PC-9 (cell line): ENCODE measurements around the gene CHFR. TPM values are rescaled to one million over a fixed set of nuclear protein-coding genes. Genes with fewer than 3 reads are reported as not detected.

Experiments used
- BruUV-seq: library from RNA; stranded (reverse); fragments of 400-500 nt; replicated peaks from 2 replicates; lab custom pipeline; 2021; lab: Mats Ljungman, UMichigan
- CTCF ChIA-PET: fragments of 300-600 bp; sonication (Branson Sonifier 250); formaldehyde crosslinking; loops from one replicate; lab custom pipeline; 2022; ENCODE audit warnings: antibody characterized with exemption; lab: Charles Lee
- POLR2A ChIA-PET: fragments of 300-600 bp; sonication (Branson Sonifier 250); formaldehyde crosslinking; loops from one replicate; lab custom pipeline; 2022; ENCODE audit warnings: antibody characterized with exemption; ENCODE audit not compliant: unreplicated experiment; lab: Charles Lee
- DNase-seq, 2 experiments: peaks; one replicate each; pipeline versions ENCODE4 v3.0.0 to v3.0.0-alpha.2; 2015 to 2022; ENCODE audit warnings: mixed read lengths in 1 of 2
- H2AFZ ChIP-seq: fragments of 200-600 bp; sonication (generic); 2 replicates; pipeline ENCODE4 v1.8.1; 2017; ENCODE audit warnings: antibody characterized with exemption
- H3F3A ChIP-seq: fragments of 200-600 bp; sonication (generic); 2 replicates; pipeline ENCODE4 v1.8.1; 2017; ENCODE audit warnings: antibody characterized with exemption, mild to moderate bottlenecking, low read depth; ENCODE audit not compliant: insufficient read depth
- H3K27ac ChIP-seq: fragments of 200-600 bp; sonication (generic); 2 replicates; pipeline ENCODE4 v1.6.1; 2016; ENCODE audit warnings: mixed run types
- H3K27me3 ChIP-seq: fragments of 200-600 bp; sonication (generic); 2 replicates; pipeline ENCODE4 v1.6.1; 2016; ENCODE audit warnings: low read depth, mixed run types; ENCODE audit not compliant: insufficient read depth
- H3K36me3 ChIP-seq: fragments of 200-600 bp; sonication (generic); 2 replicates; pipeline ENCODE4 v1.6.1; 2016; ENCODE audit warnings: low read depth, mixed run types
- H3K4me1 ChIP-seq: fragments of 200-600 bp; sonication (generic); replicated peaks from 2 replicates; pipeline ENCODE4 v1.6.1; 2016; ENCODE audit warnings: mixed run types; ENCODE audit not compliant: insufficient read depth
- H3K4me2 ChIP-seq: fragments of 200-600 bp; sonication (generic); 2 replicates; pipeline ENCODE4 v1.6.1; 2017; ENCODE audit warnings: mixed run types
- H3K4me3 ChIP-seq: fragments of 200-600 bp; sonication (generic); 2 replicates; pipeline ENCODE4 v1.6.1; 2016; ENCODE audit warnings: mixed run types
- H3K79me2 ChIP-seq: fragments of 200-600 bp; sonication (generic); 2 replicates; pipeline ENCODE4 v1.6.1; 2017; ENCODE audit warnings: low read depth, mixed run types
- H3K9me2 ChIP-seq: fragments of 200-600 bp; sonication (generic); 2 replicates; pipeline ENCODE4 v1.8.1; 2017; ENCODE audit warnings: mild to moderate bottlenecking; ENCODE audit not compliant: insufficient read depth
- H3K9me3 ChIP-seq: fragments of 200-600 bp; sonication (generic); 2 replicates; pipeline ENCODE4 v1.8.1; 2016; ENCODE audit warnings: low read depth; ENCODE audit not compliant: insufficient read depth
- H4K20me1 ChIP-seq: fragments of 200-600 bp; sonication (generic); 2 replicates; pipeline ENCODE4 v1.8.1; 2017; ENCODE audit not compliant: insufficient read depth
- CTCF ChIP-seq: fragments of 200-600 bp; sonication (generic); conservative IDR thresholded peaks from 2 replicates; pipeline ENCODE4 v1.6.1; 2017; ENCODE audit warnings: mixed run types, antibody characterized with exemption, mild to moderate bottlenecking, moderate library complexity
- EZH2 ChIP-seq: fragments of 200-600 bp; sonication (generic); IDR thresholded peaks from 2 replicates; pipeline ENCODE4 v1.8.0; 2017; ENCODE audit warnings: antibody characterized with exemption, low read depth
- intact Hi-C: fragments of 100-400 bp; cut with micrococcal nuclease; formaldehyde crosslinking; loops from one replicate; pipeline ENCODE4 v1.10.0; 2022; ENCODE audit not compliant: unreplicated experiment
- total RNA-seq: library from RNA; stranded (reverse); gene quantifications from 2 replicates; pipeline ENCODE4 v1.2.3, GENCODE V29; 2021

CHFR gene
- total RNA-seq, 1 experiment from 2014 or later: 17.8 TPM

- Histone ChIP-seq H3K4me3 (no peak overlapping the region), H3K4me1 (no peaks in the 10 kb centered on the region), H3K9me3 (no peaks in the 10 kb centered on the region), H2AFZ (no peak overlapping the region), H3K36me3 (no peaks in the 10 kb centered on the region), H3K27me3 (no peaks in the 10 kb centered on the region), H3K27ac (no peak overlapping the region), H3K79me2 (no peaks in the 10 kb centered on the region), H4K20me1 (no peaks in the 10 kb centered on the region), H3F3A (no peaks in the 10 kb centered on the region), H3K4me2 (no peak overlapping the region), H3K9me2 (no peaks in the 10 kb centered on the region)
- no TSS peak for BruUV-seq
- POLR2A ChIA-PET: no interaction called here
- intact Hi-C loops: no loop called here
- no peak for DNase-seq
- CTCF ChIA-PET: no interaction called here
- TF ChIP-seq CTCF (no peak), EZH2 (no peak)
Observed at GRCh38 chr12:132853285-132854092, 33.9 kb downstream of the CHFR start.

- ChIA-PET POLR2A (no interaction called here), CTCF (no interaction called here)
- no peaks in the 10 kb centered on the region for H3K79me2 ChIP-seq
- H3K27me3 ChIP-seq: no peaks in the 10 kb centered on the region
- no peak overlapping the region for H3K27ac ChIP-seq
- no peak for DNase-seq
- no TSS peak for BruUV-seq
- H3K4me2 ChIP-seq: no peak overlapping the region
- no peak for TF ChIP-seq EZH2
- no peaks in the 10 kb centered on the region for H3K9me2 ChIP-seq
- H2AFZ ChIP-seq: no peak overlapping the region
- H3K36me3 ChIP-seq: no peaks in the 10 kb centered on the region
- intact Hi-C loops: no loop called here
- H3K4me3 ChIP-seq: no peak overlapping the region
- H4K20me1 ChIP-seq: no peaks in the 10 kb centered on the region
- no peaks in the 10 kb centered on the region for H3K9me3 ChIP-seq
- no peaks in the 10 kb centered on the region for H3K4me1 ChIP-seq
- H3F3A ChIP-seq: no peaks in the 10 kb centered on the region
Observed at GRCh38 chr12:132852496-132852895, 34.9 kb downstream of the CHFR start.

GRCh38 chr12:132851465-132851864 is 35.9 kb downstream of the CHFR start:
- Histone ChIP-seq H2AFZ (no peak overlapping the region), H3F3A (no peaks in the 10 kb centered on the region), H3K79me2 (no peaks in the 10 kb centered on the region), H3K9me3 (no peaks in the 10 kb centered on the region), H3K4me3 (no peak overlapping the region), H3K9me2 (no peaks in the 10 kb centered on the region), H3K27me3 (no peaks in the 10 kb centered on the region), H4K20me1 (no peaks in the 10 kb centered on the region), H3K4me2 (no peak overlapping the region), H3K36me3 (no peaks in the 10 kb centered on the region), H3K27ac (no peak overlapping the region), H3K4me1 (no peaks in the 10 kb centered on the region)
- no peak for DNase-seq
- CTCF ChIA-PET: no interaction called here
- TF ChIP-seq EZH2 (no peak), CTCF (no peak)
- intact Hi-C loops: no loop called here
- BruUV-seq: no TSS peak
- POLR2A ChIA-PET: no interaction called here
